ENCODE data around the gene SEC24B.

Gene SEC24B

DNA sequence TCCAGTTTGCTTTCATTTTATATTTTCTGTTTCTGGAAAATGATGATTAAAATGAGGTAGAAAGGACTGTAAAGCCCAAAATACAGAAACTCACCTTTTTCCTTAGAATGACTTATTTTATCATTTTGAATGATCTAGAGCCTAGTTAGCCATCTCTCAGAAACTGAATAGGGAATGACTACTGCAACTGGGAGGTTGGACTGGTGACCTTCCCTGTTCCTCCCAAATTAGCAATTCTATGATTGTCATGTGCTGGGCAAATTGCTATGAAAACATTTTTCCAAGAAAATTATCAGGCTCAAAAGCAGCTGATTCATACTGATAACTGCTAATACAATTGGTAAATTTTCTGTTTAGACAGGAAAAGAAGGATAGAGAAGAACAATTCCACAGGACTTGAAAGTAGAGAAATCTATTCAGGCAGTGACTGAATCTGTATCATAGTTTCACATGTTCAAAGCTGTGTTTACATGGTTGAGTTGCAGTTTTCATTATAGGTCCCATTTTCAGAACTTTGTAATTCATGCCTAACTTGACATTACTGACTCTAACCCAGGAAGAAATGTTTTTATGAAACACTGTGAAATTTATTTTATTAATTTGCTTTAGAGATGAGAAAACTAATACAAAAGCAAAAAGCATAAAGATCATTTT lies 43.4 kb upstream of the SEC24B start:
- Histone ChIP-seq H4K91ac (ENCODE audit: low read depth, low read length, poor library complexity) (no peak overlapping the region), H2AK5ac (ENCODE audit: low read depth, low read length) (no peak overlapping the region), H2BK5ac (ENCODE audit: low read length) (no peak overlapping the region), H3K9me3 (replicated peaks in 1 of 2; ENCODE audit: control insufficient read depth in 2 of 2, insufficient read depth in 1 of 2, low read depth in 1 of 2, low read length in 2 of 2) (no peaks in the 10 kb centered on the region), H3K36me3 (replicated peaks in 1 of 2; ENCODE audit: control insufficient read depth in 2 of 2, insufficient read depth in 2 of 2, low read length in 2 of 2) (no peaks in the 10 kb centered on the region), H3K79me1 (ENCODE audit: low read depth, low read length) (no peaks in the 10 kb centered on the region), H3K27me3 (ENCODE audit: control insufficient read depth in 3 of 3, insufficient read depth in 3 of 3, low read depth in 1 of 3, low read length in 3 of 3) (peaks cover 0 to 3% (median 0%) of the 10 kb centered on the region in 3 experiments), H2AFZ (ENCODE audit: low read length) (no peak overlapping the region), H2BK120ac (ENCODE audit: low read depth, low read length) (no peak overlapping the region), H3K4me1 (ENCODE audit: control insufficient read depth in 2 of 2, insufficient read depth in 1 of 2, low read depth in 1 of 2, low read length in 2 of 2) (no peaks in the 10 kb centered on the region), H3K4ac (ENCODE audit: low read length) (no peak overlapping the region), H3K4me2 (ENCODE audit: insufficient read depth, low read length, poor library complexity, severe bottlenecking) (no peak overlapping the region), H3K27ac (replicated peaks; ENCODE audit: low read length) (no peak overlapping the region), H3K9ac (ENCODE audit: low read depth, low read length, poor library complexity) (no peak overlapping the region), H3K18ac (ENCODE audit: low read length) (no peak overlapping the region), H3K14ac (ENCODE audit: low read length) (no peak overlapping the region), H4K8ac (ENCODE audit: low read depth, low read length) (no peak overlapping the region), H3K23ac (ENCODE audit: low read depth, low read length, poor library complexity) (no peak overlapping the region), H2BK15ac (ENCODE audit: low read length) (no peak overlapping the region), H3K4me3 (ENCODE audit: low read length in 2 of 2) (no peak overlapping the region), H2BK12ac (ENCODE audit: low read length) (no peak overlapping the region)
- DNase-seq (ENCODE audit: low spot score), result no peak

DNA sequence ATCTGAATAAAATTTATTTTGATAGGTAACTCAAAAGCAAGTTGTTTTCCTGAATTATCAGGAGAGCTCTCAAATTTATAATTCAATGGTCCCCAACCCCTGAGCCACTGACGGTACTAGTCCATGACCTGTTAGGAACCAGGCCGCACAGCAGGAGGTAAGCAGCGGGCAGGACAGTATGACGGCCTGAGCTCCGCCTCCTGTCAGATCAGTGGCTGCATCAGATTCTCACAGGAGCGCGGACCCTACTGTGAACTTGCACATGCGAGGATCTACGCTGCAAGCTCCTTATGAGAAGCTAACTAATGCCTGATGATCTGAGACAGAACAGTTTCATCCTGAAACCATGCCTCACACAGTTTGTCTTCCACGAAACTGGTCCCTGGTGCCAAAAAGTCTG lies 37.9 kb upstream of the SEC24B start:
- Histone ChIP-seq H3K79me1 (ENCODE audit: low read depth, low read length) (no peaks in the 10 kb centered on the region), H3K4me1 (ENCODE audit: control insufficient read depth in 2 of 2, insufficient read depth in 1 of 2, low read depth in 1 of 2, low read length in 2 of 2) (peaks cover 0 to 2% of the 10 kb centered on the region in 2 donors), H2AFZ (ENCODE audit: low read length) (no peak overlapping the region), H3K27ac (replicated peaks; ENCODE audit: low read length) (no peak overlapping the region), H3K18ac (ENCODE audit: low read length) (no peak overlapping the region), H3K9me3 (replicated peaks in 1 of 2; ENCODE audit: control insufficient read depth in 2 of 2, insufficient read depth in 1 of 2, low read depth in 1 of 2, low read length in 2 of 2) (no peaks in the 10 kb centered on the region), H4K8ac (ENCODE audit: low read depth, low read length) (no peak overlapping the region), H3K23ac (ENCODE audit: low read depth, low read length, poor library complexity) (no peak overlapping the region), H2BK15ac (ENCODE audit: low read length) (no peak overlapping the region), H3K4ac (ENCODE audit: low read length) (no peak overlapping the region), H3K14ac (ENCODE audit: low read length) (no peak overlapping the region), H2BK5ac (ENCODE audit: low read length) (no peak overlapping the region), H3K36me3 (replicated peaks in 1 of 2; ENCODE audit: control insufficient read depth in 2 of 2, insufficient read depth in 2 of 2, low read length in 2 of 2) (no peaks in the 10 kb centered on the region), H3K4me2 (ENCODE audit: insufficient read depth, low read length, poor library complexity, severe bottlenecking) (no peak overlapping the region), H4K91ac (ENCODE audit: low read depth, low read length, poor library complexity) (no peak overlapping the region), H2BK120ac (ENCODE audit: low read depth, low read length) (no peak overlapping the region), H3K27me3 (ENCODE audit: control insufficient read depth in 3 of 3, insufficient read depth in 3 of 3, low read depth in 1 of 3, low read length in 3 of 3) (no peaks in the 10 kb centered on the region), H3K4me3 (ENCODE audit: low read length in 2 of 2) (no peak overlapping the region), H2AK5ac (ENCODE audit: low read depth, low read length) (no peak overlapping the region), H3K9ac (ENCODE audit: low read depth, low read length, poor library complexity) (no peak overlapping the region), H2BK12ac (ENCODE audit: low read length) (no peak overlapping the region)
- DNase-seq (ENCODE audit: low spot score), result no peak
- WGBS, 2 donors (ENCODE audit: extremely low coverage in 2 of 2, insufficient read length in 2 of 2, insufficient replicate concordance in 1 of 2), result no CpG with 5 or more reads among the region's 10 CpGs

DNA sequence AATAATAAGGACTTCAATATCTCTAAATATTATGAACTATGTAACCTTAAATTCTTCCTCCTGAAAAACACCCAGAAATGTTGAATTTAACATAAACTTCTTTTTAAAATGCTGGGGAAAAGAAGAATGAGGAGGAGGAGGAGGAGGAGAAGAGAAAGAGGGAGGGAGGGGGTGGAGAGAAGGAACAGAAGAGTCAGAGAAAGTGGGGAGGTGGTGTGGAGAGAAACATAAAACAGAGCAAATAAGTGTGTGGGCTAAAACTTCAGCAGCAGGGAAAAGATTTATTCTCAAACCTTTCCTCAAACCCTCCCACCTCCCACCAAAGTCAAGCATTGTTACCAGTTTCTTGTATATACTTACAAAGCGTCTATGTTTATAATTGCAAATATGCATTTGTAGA lies 34.7 kb upstream of the SEC24B start:
- H2AK5ac ChIP-seq (ENCODE audit: low read depth, low read length), result no peak overlapping the region
- DNase-seq (ENCODE audit: low spot score), result no peak
- no peak overlapping the region for H3K4me2 ChIP-seq (ENCODE audit: insufficient read depth, low read length, poor library complexity, severe bottlenecking)
- H2BK15ac ChIP-seq (ENCODE audit: low read length), result no peak overlapping the region
- no peak overlapping the region for H3K4me3 ChIP-seq (ENCODE audit: low read length in 2 of 2)
- H3K4me1 ChIP-seq (ENCODE audit: control insufficient read depth in 2 of 2, insufficient read depth in 1 of 2, low read depth in 1 of 2, low read length in 2 of 2), result peaks cover 0 to 2% of the 10 kb centered on the region in 2 donors
- no peak overlapping the region for H3K9ac ChIP-seq (ENCODE audit: low read depth, low read length, poor library complexity)
- H2BK5ac ChIP-seq (ENCODE audit: low read length), result no peak overlapping the region
- H3K14ac ChIP-seq (ENCODE audit: low read length), result no peak overlapping the region
- H2BK120ac ChIP-seq (ENCODE audit: low read depth, low read length), result no peak overlapping the region
- H4K8ac ChIP-seq (ENCODE audit: low read depth, low read length), result no peak overlapping the region
- no peak overlapping the region for H4K91ac ChIP-seq (ENCODE audit: low read depth, low read length, poor library complexity)
- H3K27ac ChIP-seq (replicated peaks; ENCODE audit: low read length), result no peak overlapping the region
- no peak overlapping the region for H3K18ac ChIP-seq (ENCODE audit: low read length)
- H2AFZ ChIP-seq (ENCODE audit: low read length), result no peak overlapping the region
- no peaks in the 10 kb centered on the region for H3K9me3 ChIP-seq (replicated peaks in 1 of 2; ENCODE audit: control insufficient read depth in 2 of 2, insufficient read depth in 1 of 2, low read depth in 1 of 2, low read length in 2 of 2)
- no peaks in the 10 kb centered on the region for H3K36me3 ChIP-seq (replicated peaks in 1 of 2; ENCODE audit: control insufficient read depth in 2 of 2, insufficient read depth in 2 of 2, low read length in 2 of 2)
- no peak overlapping the region for H3K23ac ChIP-seq (ENCODE audit: low read depth, low read length, poor library complexity)
- no peak overlapping the region for H2BK12ac ChIP-seq (ENCODE audit: low read length)
- H3K79me1 ChIP-seq (ENCODE audit: low read depth, low read length), result no peaks in the 10 kb centered on the region
- H3K4ac ChIP-seq (ENCODE audit: low read length), result no peak overlapping the region
- no CpG with 5 or more reads among the region's 1 CpG for WGBS, 2 donors (ENCODE audit: extremely low coverage in 2 of 2, insufficient read length in 2 of 2, insufficient replicate concordance in 1 of 2)
- peaks cover 0 to 5% (median 0%) of the 10 kb centered on the region in 3 experiments for H3K27me3 ChIP-seq (ENCODE audit: control insufficient read depth in 3 of 3, insufficient read depth in 3 of 3, low read depth in 1 of 3, low read length in 3 of 3)

DNA sequence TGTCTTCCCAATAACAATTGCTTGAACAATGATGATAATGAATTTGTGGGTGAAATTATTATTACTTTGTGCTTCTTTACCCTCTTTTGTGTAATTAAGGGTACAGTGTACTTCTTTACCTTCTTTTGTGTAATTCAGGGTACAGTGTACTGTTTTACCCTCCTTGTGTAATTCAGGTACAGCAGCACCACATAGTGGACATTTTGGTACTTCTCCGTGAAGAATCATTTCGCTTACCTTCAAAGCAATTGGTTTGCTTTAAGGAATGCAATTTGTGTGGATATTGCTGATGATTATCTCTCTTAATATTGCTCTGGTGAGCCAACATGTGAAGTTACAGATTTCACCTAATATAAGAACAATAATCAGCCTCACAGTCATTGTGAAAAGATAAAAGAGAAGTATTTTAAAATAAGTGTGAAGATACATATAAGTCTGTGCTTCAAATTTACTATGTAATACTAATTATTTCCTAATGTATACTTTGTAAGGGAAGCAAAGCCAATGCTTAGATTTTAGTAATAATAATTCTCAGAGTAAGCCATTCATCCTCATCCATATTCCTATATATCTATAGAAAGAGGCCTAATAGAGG lies 27.2 kb upstream of the SEC24B start:
- WGBS, 2 donors (ENCODE audit: extremely low coverage in 2 of 2, insufficient read length in 2 of 2, insufficient replicate concordance in 1 of 2), result no CpG with 5 or more reads among the region's 2 CpGs
- H3K18ac ChIP-seq (ENCODE audit: low read length), result no peak overlapping the region

More for the DNA sequence above, 27.2 kb upstream of the SEC24B start:
- no peak overlapping the region for H2BK15ac ChIP-seq (ENCODE audit: low read length)
- no peak overlapping the region for H2BK5ac ChIP-seq (ENCODE audit: low read length)
- no peak overlapping the region for H2BK120ac ChIP-seq (ENCODE audit: low read depth, low read length)
- no peak overlapping the region for H3K23ac ChIP-seq (ENCODE audit: low read depth, low read length, poor library complexity)
- no peak overlapping the region for H3K9ac ChIP-seq (ENCODE audit: low read depth, low read length, poor library complexity)
- H3K27me3 ChIP-seq (ENCODE audit: control insufficient read depth in 3 of 3, insufficient read depth in 3 of 3, low read depth in 1 of 3, low read length in 3 of 3), result peaks cover 0 to 2% (median 0%) of the 10 kb centered on the region in 3 experiments
- no peaks in the 10 kb centered on the region for H3K79me1 ChIP-seq (ENCODE audit: low read depth, low read length)
- no peak overlapping the region for H2BK12ac ChIP-seq (ENCODE audit: low read length)
- DNase-seq (ENCODE audit: low spot score), result peak; percentile 42
- H4K91ac ChIP-seq (ENCODE audit: low read depth, low read length, poor library complexity), result no peak overlapping the region
- no peaks in the 10 kb centered on the region for H3K36me3 ChIP-seq (replicated peaks in 1 of 2; ENCODE audit: control insufficient read depth in 2 of 2, insufficient read depth in 2 of 2, low read length in 2 of 2)
- H3K4ac ChIP-seq (ENCODE audit: low read length), result no peak overlapping the region
- no peak overlapping the region for H3K4me3 ChIP-seq (ENCODE audit: low read length in 2 of 2)
- no peak overlapping the region for H2AFZ ChIP-seq (ENCODE audit: low read length)
- H3K4me1 ChIP-seq (ENCODE audit: control insufficient read depth in 2 of 2, insufficient read depth in 1 of 2, low read depth in 1 of 2, low read length in 2 of 2), result no peaks in the 10 kb centered on the region
- H3K27ac ChIP-seq (replicated peaks; ENCODE audit: low read length), result no peak overlapping the region
- no peak overlapping the region for H4K8ac ChIP-seq (ENCODE audit: low read depth, low read length)
- no peak overlapping the region for H2AK5ac ChIP-seq (ENCODE audit: low read depth, low read length)
- H3K4me2 ChIP-seq (ENCODE audit: insufficient read depth, low read length, poor library complexity, severe bottlenecking), result no peak overlapping the region
- H3K9me3 ChIP-seq (replicated peaks in 1 of 2; ENCODE audit: control insufficient read depth in 2 of 2, insufficient read depth in 1 of 2, low read depth in 1 of 2, low read length in 2 of 2), result no peaks in the 10 kb centered on the region
- H3K14ac ChIP-seq (ENCODE audit: low read length), result no peak overlapping the region
